Measurements from ENCODE around the gene RBM10. TPM values are rescaled to one million over a fixed set of nuclear protein-coding genes. Genes with fewer than 3 reads are reported as not detected.

Gene RBM10
- polyA plus RNA-seq, 3 donors from 2014 or later = 15.1 to 34.1 (median 18.0) TPM

DNA sequence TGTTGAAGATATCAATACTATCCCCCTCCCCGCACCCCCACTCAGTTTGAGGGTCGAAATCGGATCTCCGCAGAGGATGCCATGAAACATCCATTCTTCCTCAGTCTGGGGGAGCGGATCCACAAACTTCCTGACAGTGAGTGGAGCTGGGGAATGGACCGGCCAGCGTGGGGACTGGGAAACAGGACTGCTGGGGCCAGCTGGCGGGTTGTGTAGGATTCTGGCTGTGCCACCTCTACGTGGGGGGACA, 82.2 kb downstream of the RBM10 start:
- no peak overlapping the region for H3K27ac Mint-ChIP-seq
- peaks cover 0 to 6% of the 10 kb centered on the region in 2 donors for H3K4me1 Mint-ChIP-seq
- peaks cover 6 to 53% (median 30%) of the 10 kb centered on the region in 3 donors for H3K36me3 Mint-ChIP-seq

DNA sequence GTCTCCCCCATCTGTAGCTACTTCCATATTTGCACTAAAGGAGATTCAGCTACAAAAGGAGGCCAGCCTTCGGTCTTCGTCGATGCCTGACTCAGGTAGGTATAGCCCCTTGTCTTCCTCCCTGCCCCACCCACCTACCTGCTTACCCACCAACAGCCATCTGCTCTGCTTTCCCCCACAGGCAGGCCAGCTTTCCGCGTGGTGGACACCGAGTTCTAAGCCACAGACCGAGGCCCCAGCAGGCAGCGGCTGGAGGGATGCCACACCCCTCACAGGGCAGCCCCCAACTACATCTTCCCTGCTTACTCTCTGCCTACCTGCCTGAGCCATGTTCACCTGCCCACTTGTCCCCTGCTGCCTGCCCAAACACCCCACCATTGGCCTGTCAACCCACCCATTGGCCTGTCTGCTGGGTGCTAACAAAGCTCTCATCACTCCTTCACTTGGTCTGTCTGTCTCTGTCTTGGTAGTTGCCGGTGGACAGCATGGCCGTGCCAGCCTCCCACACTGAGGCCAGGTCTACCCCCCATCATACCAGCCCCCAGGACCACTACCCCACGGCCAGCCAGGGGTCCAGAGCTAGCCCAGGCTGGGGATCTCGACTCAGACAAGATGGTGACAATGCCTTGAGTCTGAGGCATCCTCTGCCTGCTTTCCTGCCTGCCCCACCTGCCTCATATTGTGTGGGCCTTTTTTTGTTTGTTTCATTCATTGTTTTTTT, 83.7 kb downstream of the RBM10 start:
- Mint-ChIP-seq H3K4me1 (peaks cover 8 to 18% of the 10 kb centered on the region in 2 donors), H3K27ac (peak overlapping the region in 1 of 6 donors; percentile 20)

More for the DNA sequence above, 82.2 kb downstream of the RBM10 start:
- no peaks in the 10 kb centered on the region for H3K9me3 Mint-ChIP-seq
- no peak for DNase-seq
- no peak overlapping the region for H3K4me3 Mint-ChIP-seq
- peaks cover 0 to 4% (median 3%) of the 10 kb centered on the region in 3 donors for H3K27me3 Mint-ChIP-seq (ENCODE audit: low read depth in 3 of 3)

DNA sequence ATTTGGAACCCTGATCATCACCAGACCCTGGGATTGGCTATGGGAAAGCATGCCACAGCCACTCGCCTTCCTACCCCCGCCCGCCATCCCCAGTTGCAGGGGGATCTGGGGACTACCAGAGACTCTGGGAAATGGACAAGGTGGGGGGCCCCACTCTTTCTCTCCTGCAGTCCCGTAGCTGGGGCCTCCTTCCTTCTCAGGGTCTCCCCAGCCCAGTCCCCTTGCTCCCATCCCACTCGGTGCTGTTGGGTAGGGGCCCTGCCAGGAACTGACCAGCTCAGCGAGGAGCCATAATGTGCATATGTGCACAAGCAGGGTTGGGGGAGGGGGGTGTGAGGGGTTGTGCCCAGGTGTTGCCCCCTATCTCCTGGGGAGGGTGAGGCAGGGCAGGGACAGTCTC, 84.4 kb downstream of the RBM10 start:
- Mint-ChIP-seq H3K27me3 (ENCODE audit: low read depth in 3 of 3) (peaks cover 10 to 20% (median 12%) of the 10 kb centered on the region in 3 donors), H3K4me1 (peaks cover 12 to 25% of the 10 kb centered on the region in 2 donors), H3K9me3 (no peaks in the 10 kb centered on the region), H3K27ac (no peak overlapping the region), H3K36me3 (peaks cover 6 to 43% (median 30%) of the 10 kb centered on the region in 3 donors), H3K4me3 (no peak overlapping the region)
- DNase-seq = no peak

More for the DNA sequence above, 83.7 kb downstream of the RBM10 start:
- Mint-ChIP-seq H3K4me3 (no peak overlapping the region), H3K9me3 (no peaks in the 10 kb centered on the region), H3K27me3 (ENCODE audit: low read depth in 3 of 3) (peaks cover 10 to 14% (median 10%) of the 10 kb centered on the region in 3 donors), H3K36me3 (peaks cover 6 to 48% (median 30%) of the 10 kb centered on the region in 3 donors)
- no peak for DNase-seq

DNA sequence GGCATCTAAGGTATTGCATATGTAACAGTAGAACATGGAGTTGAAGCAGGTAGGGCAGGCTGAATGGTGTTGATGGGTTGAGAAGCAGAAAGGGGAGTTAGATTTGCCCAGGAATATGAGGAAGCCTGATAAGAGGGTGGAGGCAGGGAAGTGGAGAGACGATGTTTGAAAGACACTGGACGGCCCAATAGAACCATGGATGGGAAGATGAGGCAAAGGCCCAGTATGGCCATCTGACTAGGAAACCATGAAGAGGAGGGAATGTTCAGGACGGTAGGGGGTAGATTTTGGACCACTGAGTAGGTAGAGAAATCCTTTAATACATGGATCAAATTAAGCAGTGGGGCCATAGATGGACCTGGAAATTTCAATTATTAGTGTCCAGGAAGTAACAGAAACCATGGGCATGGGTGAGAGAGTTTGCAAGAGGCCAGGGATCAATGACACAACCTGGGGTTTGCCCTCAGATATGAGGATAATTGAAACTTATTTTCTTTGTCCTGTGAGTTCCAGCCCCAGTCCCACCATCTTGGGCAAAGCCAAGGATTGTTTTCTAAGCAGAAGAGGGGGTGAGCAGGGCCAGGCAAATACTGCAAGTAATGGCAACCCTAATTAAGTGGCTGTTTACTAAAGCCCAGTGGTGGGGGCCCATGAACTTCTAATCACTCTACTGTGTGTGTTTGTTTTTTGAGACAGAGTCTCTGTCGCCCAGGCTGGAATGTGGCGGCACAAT, 85.3 kb downstream of the RBM10 start:
- peaks cover 10 to 20% (median 14%) of the 10 kb centered on the region in 3 donors for H3K27me3 Mint-ChIP-seq (ENCODE audit: low read depth in 3 of 3)
- no peaks in the 10 kb centered on the region for H3K9me3 Mint-ChIP-seq
- no peak for DNase-seq
- no peak overlapping the region for H3K4me3 Mint-ChIP-seq
- peaks cover 12 to 34% of the 10 kb centered on the region in 2 donors for H3K4me1 Mint-ChIP-seq
- peak overlapping the region in 3 of 6 donors; percentile 7 to 36 (median 31) for H3K27ac Mint-ChIP-seq
- H3K36me3 Mint-ChIP-seq = peaks cover 5 to 34% (median 29%) of the 10 kb centered on the region in 3 donors

GRCh38 chrX:47231167-47231566, 86.1 kb downstream of the RBM10 start:
- Mint-ChIP-seq H3K9me3 (no peaks in the 10 kb centered on the region), H3K4me1 (peaks cover 15 to 43% of the 10 kb centered on the region in 2 donors), H3K4me3 (peak overlapping the region in 1 of 5 donors; percentile 64), H3K36me3 (peaks cover 0 to 28% (median 24%) of the 10 kb centered on the region in 3 donors), H3K27ac (peak overlapping the region in 5 of 6 donors; percentile 36 to 98 (median 96)), H3K27me3 (ENCODE audit: low read depth in 3 of 3) (peaks cover 10 to 18% (median 16%) of the 10 kb centered on the region in 3 donors)
- DNase-seq = no peak

DNA sequence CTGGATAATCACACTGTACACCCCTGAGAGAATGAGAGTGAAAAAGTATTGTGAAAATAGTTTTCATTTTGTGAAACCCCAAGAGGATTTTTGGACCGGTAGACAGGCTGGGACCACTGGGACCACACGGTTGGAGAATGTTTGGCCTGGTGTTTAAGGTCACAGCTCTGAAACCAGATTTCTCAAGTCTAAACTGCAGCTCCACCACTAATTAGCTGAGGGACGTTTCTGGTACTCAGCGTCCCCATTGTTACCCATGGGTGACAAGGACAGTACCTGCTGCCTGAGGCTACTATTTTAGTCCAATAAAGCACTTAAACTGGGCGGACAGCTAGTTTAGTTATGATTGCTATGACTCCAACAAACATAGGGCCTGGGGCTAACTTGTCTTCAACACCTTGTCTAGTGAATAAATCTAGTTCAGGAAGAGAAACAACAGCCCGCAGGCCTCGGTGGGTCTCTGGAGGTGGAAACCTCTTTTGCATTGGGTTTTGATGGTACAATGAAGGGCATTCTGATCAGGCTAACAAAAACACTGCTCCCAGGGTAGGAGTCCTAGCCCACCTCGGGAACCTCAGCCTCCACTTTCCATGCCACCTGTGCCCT, 87.3 kb downstream of the RBM10 start:
- Mint-ChIP-seq H3K9me3 (no peaks in the 10 kb centered on the region), H3K27me3 (ENCODE audit: low read depth in 3 of 3) (peaks cover 10 to 21% (median 18%) of the 10 kb centered on the region in 3 donors), H3K4me1 (peaks cover 17 to 53% of the 10 kb centered on the region in 2 donors), H3K36me3 (peaks cover 0 to 18% (median 15%) of the 10 kb centered on the region in 3 donors), H3K27ac (peak overlapping the region; percentile 96 to 99 (median 96)), H3K4me3 (peak overlapping the region; percentile 84 to 97 (median 95))
- no peak for DNase-seq

DNA sequence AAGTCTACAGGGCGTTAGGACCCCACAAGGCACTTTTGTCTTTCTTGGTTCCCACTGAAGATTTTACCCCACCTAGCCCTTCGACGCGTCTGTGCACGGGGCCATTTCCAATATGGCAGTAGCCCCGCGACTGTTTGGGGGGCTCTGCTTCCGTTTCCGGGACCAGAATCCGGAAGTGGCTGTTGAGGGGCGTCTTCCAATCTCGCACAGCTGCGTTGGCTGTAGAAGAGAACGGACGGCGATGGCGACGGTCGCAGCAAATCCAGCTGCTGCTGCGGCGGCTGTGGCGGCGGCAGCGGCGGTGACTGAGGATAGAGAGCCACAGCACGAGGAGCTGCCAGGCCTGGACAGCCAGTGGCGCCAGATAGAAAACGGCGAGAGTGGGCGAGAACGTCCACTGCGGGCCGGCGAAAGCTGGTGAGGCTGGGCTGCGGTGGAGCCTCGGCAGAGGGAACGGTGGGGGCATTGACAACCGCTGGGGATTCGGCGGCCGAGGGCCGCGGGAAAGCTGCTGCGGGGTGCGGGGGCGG, 87.8 kb downstream of the RBM10 start, which contains the start of gene USP11:
TSS of gene USP11 (plus strand) at position 207 of the 530 bp plus-strand sequence. CDS start at position 242, 35 bp downstream.
- no peaks in the 10 kb centered on the region for H3K9me3 Mint-ChIP-seq
- peaks cover 17 to 58% of the 10 kb centered on the region in 2 donors for H3K4me1 Mint-ChIP-seq
- peaks cover 10 to 21% (median 18%) of the 10 kb centered on the region in 3 donors for H3K27me3 Mint-ChIP-seq (ENCODE audit: low read depth in 3 of 3)
- DNase-seq = peak; percentile 62 to 76 (median 76)
- peak within 1 kb of the TSS; percentile 84 to 97 (median 95) for H3K4me3 Mint-ChIP-seq
- H3K27ac Mint-ChIP-seq = peak within 1 kb of the TSS; percentile 96 to 99 (median 96)
- peaks cover 0 to 14% (median 13%) of the 10 kb centered on the region in 3 donors for H3K36me3 Mint-ChIP-seq

DNA sequence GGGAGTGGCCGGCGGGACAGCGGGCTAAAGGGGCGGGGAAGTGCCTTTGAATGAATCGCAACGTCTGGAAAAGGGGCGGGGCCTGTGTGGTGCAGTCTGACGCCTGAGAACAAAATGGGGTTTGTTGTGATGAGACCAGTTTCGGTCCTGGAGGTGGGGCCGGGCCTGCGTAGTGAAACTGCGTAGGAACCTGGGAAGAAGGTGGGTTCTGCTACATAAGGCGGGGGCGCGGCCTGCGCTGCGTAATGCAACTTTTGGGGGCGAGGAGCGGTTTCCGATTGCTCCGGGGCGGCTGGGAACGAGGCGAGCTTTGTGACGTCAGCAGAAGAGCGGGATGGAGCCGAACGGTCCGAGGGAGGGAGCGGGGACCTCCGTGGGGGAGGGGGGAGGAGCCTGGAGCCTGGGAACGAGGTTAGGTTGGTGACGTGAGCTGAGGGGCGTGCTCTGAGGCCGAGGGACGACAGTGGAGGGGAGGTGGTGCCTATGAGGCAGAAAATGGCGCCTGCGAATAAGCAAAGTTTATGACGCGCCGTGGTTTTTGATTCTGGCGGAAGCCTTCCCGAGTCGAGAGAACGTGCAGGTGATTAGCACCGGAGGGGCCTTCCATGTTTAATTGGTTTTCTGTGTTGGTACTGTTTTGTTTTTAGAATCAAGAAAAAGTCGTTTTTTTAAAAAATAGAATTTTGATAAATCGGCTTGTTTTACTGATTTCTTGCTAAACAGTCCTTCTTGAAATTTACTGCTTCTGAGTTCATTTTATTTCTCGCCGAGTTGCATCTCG, 88.5 kb downstream of the RBM10 start:
- H3K36me3 Mint-ChIP-seq = peaks cover 0 to 8% (median 7%) of the 10 kb centered on the region in 3 donors
- peaks cover 17 to 58% of the 10 kb centered on the region in 2 donors for H3K4me1 Mint-ChIP-seq
- peak overlapping the region; percentile 84 to 97 (median 95) for H3K4me3 Mint-ChIP-seq
- H3K9me3 Mint-ChIP-seq = no peaks in the 10 kb centered on the region
- peaks cover 10 to 21% (median 18%) of the 10 kb centered on the region in 3 donors for H3K27me3 Mint-ChIP-seq (ENCODE audit: low read depth in 3 of 3)
- H3K27ac Mint-ChIP-seq = peak overlapping the region; percentile 96 to 99 (median 96)
- DNase-seq = peak; percentile 94 to 96 (median 95)

GRCh38 chrX:47234583-47234982, 89.6 kb downstream of the RBM10 start:
- no peak for DNase-seq
- H3K4me1 Mint-ChIP-seq = peaks cover 17 to 59% of the 10 kb centered on the region in 2 donors
- peak overlapping the region; percentile 76 to 97 (median 95) for H3K4me3 Mint-ChIP-seq
- peaks cover 10 to 21% (median 18%) of the 10 kb centered on the region in 3 donors for H3K27me3 Mint-ChIP-seq (ENCODE audit: low read depth in 3 of 3)
- peaks cover 0 to 4% (median under 1%) of the 10 kb centered on the region in 3 donors for H3K36me3 Mint-ChIP-seq
- H3K9me3 Mint-ChIP-seq = no peaks in the 10 kb centered on the region
- H3K27ac Mint-ChIP-seq = peak overlapping the region; percentile 34 to 99 (median 96)

DNA sequence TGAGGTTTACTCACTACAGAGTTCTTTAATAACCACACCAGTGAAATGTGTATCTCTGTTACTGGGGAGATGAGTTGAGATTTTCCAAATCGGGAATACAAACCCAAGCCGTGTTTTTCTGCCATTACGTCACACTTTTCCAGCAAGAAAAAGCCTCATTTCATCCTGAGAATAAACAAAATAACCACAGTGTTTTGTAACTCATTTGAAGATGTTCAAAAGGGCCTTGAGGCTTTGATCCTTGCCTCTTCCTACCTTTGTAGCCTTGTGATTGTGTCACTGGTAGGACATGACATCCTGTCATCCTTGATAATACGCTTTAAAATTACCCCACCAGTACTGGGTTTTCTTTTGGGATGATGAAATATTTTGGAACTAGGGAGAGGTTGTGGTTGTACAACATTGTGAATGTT, 90.7 kb downstream of the RBM10 start:
- Mint-ChIP-seq H3K4me1 (peaks cover 17 to 62% of the 10 kb centered on the region in 2 donors), H3K27me3 (ENCODE audit: low read depth in 3 of 3) (peaks cover 10 to 21% (median 18%) of the 10 kb centered on the region in 3 donors)

More for the DNA sequence above, 90.7 kb downstream of the RBM10 start:
- H3K27ac Mint-ChIP-seq = peak overlapping the region; percentile 25 to 96 (median 38)
- no peaks in the 10 kb centered on the region for H3K9me3 Mint-ChIP-seq
- peaks cover 0 to 10% (median 7%) of the 10 kb centered on the region in 3 donors for H3K36me3 Mint-ChIP-seq
- DNase-seq = no peak
- peak overlapping the region in 2 of 5 donors; percentile 10 to 60 for H3K4me3 Mint-ChIP-seq

Data from immature natural killer cell (primary cell).